Osteoblast (primary cell): ENCODE measurements around the gene DEAF1. TPM values are rescaled to one million over a fixed set of nuclear protein-coding genes. Genes with fewer than 3 reads are reported as not detected.

Experiments used
- DNase-seq: peaks from one replicate; pipeline ENCODE4 v3.0.0; 2011; ENCODE audit warnings: low spot score, mixed read lengths; ENCODE audit not compliant: insufficient read length; ENCODE audit errors: missing footprints
- H2AFZ ChIP-seq: 2 replicates; pipeline ENCODE4 v1.6.0; 2011; ENCODE audit warnings: mild to moderate bottlenecking, low read length
- H3K27ac ChIP-seq: 2 replicates; pipeline ENCODE4 v1.5.1; 2011; ENCODE audit warnings: mild to moderate bottlenecking, low read depth, low read length, moderate library complexity
- H3K27me3 ChIP-seq: 2 replicates; pipeline ENCODE4 v1.6.0; 2012; ENCODE audit warnings: mild to moderate bottlenecking, control low read depth, inconsistent platforms, low read length, moderate library complexity; ENCODE audit not compliant: insufficient read depth
- H3K36me3 ChIP-seq: 2 replicates; pipeline ENCODE4 v1.5.1; 2011; ENCODE audit warnings: mild to moderate bottlenecking, low read length, control low read depth, moderate library complexity; ENCODE audit not compliant: insufficient read depth
- H3K4me1 ChIP-seq: 2 replicates; pipeline ENCODE4 v1.5.1; 2011; ENCODE audit warnings: mild to moderate bottlenecking, low read length, control low read depth, moderate library complexity; ENCODE audit not compliant: insufficient read depth
- H3K4me2 ChIP-seq: 2 replicates; pipeline ENCODE4 v1.6.0; 2011; ENCODE audit warnings: mild to moderate bottlenecking, low read length; ENCODE audit not compliant: insufficient read depth
- H3K4me3 ChIP-seq: fragments of 200-600 bp; sonication (generic); 3 replicates; pipeline ENCODE4 v1.5.1; 2012; ENCODE audit warnings: mild to moderate bottlenecking, low read length, inconsistent platforms; ENCODE audit not compliant: insufficient read depth
- H3K79me2 ChIP-seq: 2 replicates; pipeline ENCODE4 v1.6.0; 2012; ENCODE audit warnings: mild to moderate bottlenecking, low read length, control low read depth, inconsistent platforms; ENCODE audit not compliant: insufficient read depth
- H3K9me3 ChIP-seq: 2 replicates; pipeline ENCODE4 v1.5.1; 2011; ENCODE audit warnings: low read depth, low read length, control low read depth
- H4K20me1 ChIP-seq: 2 replicates; pipeline ENCODE4 v1.6.0; 2012; ENCODE audit warnings: mild to moderate bottlenecking, low read length, control low read depth; ENCODE audit not compliant: insufficient read depth
- total RNA-seq: library from RNA; depleted of rRNA; stranded (reverse); fragments of >200 nt; gene quantifications from 2 replicates; pipeline ENCODE4 v1.2.3, GENCODE V29; 2012
- TF ChIP-seq, protein P1 (sequence below): IDR thresholded peaks from 2 replicates; pipeline ENCODE4 v1.5.1; 2011; ENCODE audit warnings: mild to moderate bottlenecking, low read depth, low read length, moderate library complexity; ENCODE audit errors: extremely low read depth

Gene DEAF1
- total RNA-seq, 1 donor, result 44.2 TPM

DNA sequence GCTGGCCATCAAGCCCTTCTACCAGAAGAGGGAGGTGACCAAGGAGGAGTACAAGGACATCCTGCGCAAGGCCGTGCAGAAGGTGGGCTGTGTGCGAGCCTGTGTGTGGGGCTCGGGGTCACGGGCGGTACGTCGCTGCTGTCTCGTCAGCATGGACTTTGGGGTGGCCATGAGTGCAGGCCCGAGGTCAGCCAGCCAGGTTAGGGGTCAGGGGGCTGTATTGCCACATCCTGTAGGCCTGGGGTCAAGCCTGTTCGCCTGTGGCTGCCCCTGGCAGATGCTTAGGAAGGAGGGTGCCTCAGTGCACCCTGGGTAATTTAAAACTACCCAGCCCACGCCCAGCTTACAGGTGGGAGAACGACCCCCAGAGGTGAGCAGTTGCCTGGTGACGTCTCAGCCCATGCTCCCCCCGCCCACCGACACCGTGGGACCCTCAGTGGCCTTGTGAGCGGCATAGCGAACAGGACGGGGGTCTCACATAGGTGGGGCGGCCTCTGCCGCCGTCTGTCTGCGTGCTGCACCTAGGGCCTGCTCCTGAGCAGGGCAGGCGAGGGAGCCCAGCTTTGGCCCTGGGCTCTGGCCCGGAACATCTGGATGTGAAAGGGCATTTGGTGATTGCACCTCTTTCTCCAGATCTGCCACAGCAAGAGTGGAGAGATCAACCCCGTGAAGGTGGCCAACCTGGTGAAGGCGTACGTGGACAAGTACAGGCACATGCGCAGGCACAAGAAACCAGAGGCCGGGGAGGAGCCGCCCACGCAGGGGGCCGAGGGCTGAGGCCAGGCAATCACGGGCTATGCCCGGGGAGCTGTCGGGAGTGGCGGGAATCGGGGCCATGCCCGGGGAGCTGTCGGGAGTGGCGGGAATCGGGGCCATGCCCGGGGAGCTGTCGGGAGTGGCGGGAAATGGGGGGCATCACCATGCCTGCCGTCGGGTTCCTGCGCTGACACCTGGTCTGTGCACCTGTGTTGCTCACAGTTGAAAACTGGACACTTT lies 83.7 kb downstream of the DEAF1 start:
- Histone ChIP-seq H4K20me1 (peaks cover 32% of the 10 kb centered on the region), H3K4me1 (peaks cover 10% of the 10 kb centered on the region), H3K27ac (no peak overlapping the region), H3K4me3 (no peak overlapping the region), H3K9me3 (no peaks in the 10 kb centered on the region), H3K36me3 (peaks cover 65% of the 10 kb centered on the region), H2AFZ (no peak overlapping the region), H3K4me2 (no peak overlapping the region), H3K79me2 (no peaks in the 10 kb centered on the region), H3K27me3 (no peaks in the 10 kb centered on the region)
- TF ChIP-seq, protein P1, sequence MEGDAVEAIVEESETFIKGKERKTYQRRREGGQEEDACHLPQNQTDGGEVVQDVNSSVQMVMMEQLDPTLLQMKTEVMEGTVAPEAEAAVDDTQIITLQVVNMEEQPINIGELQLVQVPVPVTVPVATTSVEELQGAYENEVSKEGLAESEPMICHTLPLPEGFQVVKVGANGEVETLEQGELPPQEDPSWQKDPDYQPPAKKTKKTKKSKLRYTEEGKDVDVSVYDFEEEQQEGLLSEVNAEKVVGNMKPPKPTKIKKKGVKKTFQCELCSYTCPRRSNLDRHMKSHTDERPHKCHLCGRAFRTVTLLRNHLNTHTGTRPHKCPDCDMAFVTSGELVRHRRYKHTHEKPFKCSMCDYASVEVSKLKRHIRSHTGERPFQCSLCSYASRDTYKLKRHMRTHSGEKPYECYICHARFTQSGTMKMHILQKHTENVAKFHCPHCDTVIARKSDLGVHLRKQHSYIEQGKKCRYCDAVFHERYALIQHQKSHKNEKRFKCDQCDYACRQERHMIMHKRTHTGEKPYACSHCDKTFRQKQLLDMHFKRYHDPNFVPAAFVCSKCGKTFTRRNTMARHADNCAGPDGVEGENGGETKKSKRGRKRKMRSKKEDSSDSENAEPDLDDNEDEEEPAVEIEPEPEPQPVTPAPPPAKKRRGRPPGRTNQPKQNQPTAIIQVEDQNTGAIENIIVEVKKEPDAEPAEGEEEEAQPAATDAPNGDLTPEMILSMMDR, result no peak
- no peak for DNase-seq

DNA sequence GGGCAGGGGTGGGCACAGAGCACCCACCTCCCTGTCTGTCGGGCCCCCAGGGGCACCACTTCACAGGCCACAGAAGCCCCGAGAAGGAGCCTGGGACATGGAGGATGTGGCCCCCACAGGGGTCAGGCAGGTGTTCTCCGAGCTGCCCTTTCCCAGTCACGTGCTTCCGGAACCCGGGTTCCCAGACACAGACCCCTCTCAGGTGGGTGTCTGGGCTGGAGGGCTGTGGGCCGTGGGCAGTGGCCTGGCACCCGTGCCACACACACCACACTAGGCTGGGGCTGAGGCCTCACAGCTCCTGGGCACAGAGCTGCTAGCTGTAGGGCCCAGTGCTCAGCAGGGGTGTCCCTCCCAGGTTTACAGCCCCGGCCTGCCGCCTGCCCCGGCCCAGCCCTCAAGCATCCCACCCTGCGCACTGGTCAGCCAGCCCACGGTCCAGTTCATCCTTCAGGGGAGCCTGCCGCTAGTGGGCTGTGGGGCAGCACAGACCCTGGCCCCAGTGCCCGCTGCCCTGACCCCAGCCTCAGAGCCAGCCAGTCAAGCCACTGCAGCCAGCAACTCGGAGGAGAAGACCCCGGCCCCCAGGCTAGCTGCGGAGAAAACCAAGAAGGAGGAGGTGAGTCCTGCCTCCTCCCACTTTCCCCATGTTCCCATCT lies 84.7 kb downstream of the DEAF1 start:
- Histone ChIP-seq H4K20me1 (peaks cover 33% of the 10 kb centered on the region), H3K36me3 (peaks cover 73% of the 10 kb centered on the region), H3K4me3 (no peak overlapping the region), H2AFZ (no peak overlapping the region), H3K79me2 (no peaks in the 10 kb centered on the region), H3K9me3 (no peaks in the 10 kb centered on the region), H3K27me3 (no peaks in the 10 kb centered on the region), H3K4me1 (peaks cover 4% of the 10 kb centered on the region), H3K27ac (no peak overlapping the region), H3K4me2 (no peak overlapping the region)
- TF ChIP-seq, protein P1, result no peak
- no peak for DNase-seq

DNA sequence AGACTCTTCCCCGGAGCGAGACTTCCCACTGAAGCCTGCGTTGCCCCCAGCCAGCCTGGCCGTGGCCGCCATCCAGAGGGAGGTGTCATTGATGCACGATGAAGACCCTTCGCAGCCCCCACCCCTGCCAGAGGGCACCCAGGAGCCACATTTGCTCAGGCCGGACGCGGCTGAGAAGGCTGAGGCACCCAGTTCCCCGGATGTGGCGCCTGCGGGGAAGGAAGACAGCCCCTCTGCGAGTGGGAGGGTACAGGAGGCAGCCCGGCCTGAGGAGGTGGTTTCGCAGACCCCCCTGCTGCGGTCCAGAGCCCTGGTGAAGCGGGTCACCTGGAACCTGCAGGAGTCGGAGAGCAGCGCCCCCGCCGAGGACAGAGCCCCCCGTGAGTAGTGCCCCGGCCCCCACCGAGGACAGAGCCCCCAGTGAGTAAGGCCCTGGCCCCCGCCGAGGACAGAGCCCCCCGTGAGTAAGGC lies 85.6 kb downstream of the DEAF1 start:
- Histone ChIP-seq H3K4me1 (no peaks in the 10 kb centered on the region), H3K9me3 (no peaks in the 10 kb centered on the region), H4K20me1 (peaks cover 28% of the 10 kb centered on the region), H2AFZ (no peak overlapping the region), H3K4me3 (no peak overlapping the region), H3K27me3 (no peaks in the 10 kb centered on the region), H3K4me2 (no peak overlapping the region), H3K27ac (no peak overlapping the region), H3K79me2 (no peaks in the 10 kb centered on the region), H3K36me3 (peaks cover 79% of the 10 kb centered on the region)
- TF ChIP-seq, protein P1, result no peak
- no peak for DNase-seq

DNA sequence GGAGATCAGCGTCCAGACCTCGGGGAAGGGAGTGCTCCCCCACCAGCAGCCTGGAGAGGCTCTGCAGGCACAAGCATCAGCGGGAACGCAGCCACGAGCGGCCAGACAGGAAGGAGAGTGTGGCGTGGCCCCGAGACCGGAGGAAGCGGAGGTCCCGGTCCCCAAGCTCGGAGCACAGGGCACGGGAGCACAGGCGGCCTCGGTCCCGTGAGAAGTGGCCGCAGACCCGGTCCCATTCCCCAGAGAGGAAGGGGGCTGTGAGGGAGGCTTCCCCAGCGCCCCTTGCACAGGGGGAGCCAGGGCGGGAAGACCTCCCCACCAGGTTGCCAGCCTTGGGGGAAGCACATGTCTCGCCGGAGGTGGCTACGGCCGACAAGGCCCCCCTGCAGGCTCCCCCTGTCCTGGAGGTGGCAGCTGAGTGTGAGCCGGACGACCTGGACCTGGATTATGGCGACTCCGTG lies 86.2 kb downstream of the DEAF1 start:
- H3K4me2 ChIP-seq, result no peak overlapping the region
- peaks cover 30% of the 10 kb centered on the region for H4K20me1 ChIP-seq
- no peaks in the 10 kb centered on the region for H3K27me3 ChIP-seq
- peaks cover 85% of the 10 kb centered on the region for H3K36me3 ChIP-seq
- no peaks in the 10 kb centered on the region for H3K9me3 ChIP-seq
- H3K4me1 ChIP-seq, result no peaks in the 10 kb centered on the region
- no peaks in the 10 kb centered on the region for H3K79me2 ChIP-seq
- no peak overlapping the region for H3K27ac ChIP-seq
- H2AFZ ChIP-seq, result no peak overlapping the region
- TF ChIP-seq, protein P1, result no peak
- H3K4me3 ChIP-seq, result no peak overlapping the region
- no peak for DNase-seq
